Measurements from ENCODE around the gene CA5A. TPM values are rescaled to one million over a fixed set of nuclear protein-coding genes. Genes with fewer than 3 reads are reported as not detected.

The CA5A gene
- total and polyA plus RNA-seq, 9 of the 15 experiments (the other 6 are each of a cell fraction or from before 2014, with no cell fraction given): not detected

DNA sequence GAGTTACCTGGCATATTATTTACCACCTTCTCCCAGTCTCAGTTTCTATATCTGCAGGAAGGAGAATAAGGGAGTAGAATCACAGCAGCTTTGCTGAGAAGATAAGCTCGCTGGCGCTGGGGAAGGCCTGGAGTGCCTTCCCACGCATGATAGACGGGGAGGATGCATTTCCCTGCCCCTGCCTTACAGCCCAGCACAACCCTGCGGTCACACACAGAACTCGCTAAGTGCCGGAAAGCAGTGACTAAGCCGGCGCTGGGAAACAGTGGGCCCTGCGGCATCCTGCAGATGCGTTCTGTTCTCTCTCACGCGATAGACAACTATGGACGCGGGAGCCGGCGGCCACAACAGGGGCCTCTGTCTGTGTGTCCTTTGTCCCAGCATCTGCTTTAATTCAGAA, 4.8 kb downstream of the CA5A start (continued):
- TF ChIP-seq, protein P1, sequence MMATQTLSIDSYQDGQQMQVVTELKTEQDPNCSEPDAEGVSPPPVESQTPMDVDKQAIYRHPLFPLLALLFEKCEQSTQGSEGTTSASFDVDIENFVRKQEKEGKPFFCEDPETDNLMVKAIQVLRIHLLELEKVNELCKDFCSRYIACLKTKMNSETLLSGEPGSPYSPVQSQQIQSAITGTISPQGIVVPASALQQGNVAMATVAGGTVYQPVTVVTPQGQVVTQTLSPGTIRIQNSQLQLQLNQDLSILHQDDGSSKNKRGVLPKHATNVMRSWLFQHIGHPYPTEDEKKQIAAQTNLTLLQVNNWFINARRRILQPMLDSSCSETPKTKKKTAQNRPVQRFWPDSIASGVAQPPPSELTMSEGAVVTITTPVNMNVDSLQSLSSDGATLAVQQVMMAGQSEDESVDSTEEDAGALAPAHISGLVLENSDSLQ (IDR thresholded peaks at IDR 0.05): peak; percentile 59
- TF ChIP-seq TAF7 (tag; IDR thresholded peaks at IDR 0.05) (no peak), NR1H2 (CRISPR knock-in tag; IDR thresholded peaks at IDR 0.05) (no peak), SRF (CRISPR knock-in tag; IDR thresholded peaks at IDR 0.05) (no peak), BRD9 (IDR thresholded peaks at IDR 0.05; ENCODE audit: low read depth, partially characterized antibody) (no peak), ZNF778 (CRISPR knock-in tag; IDR thresholded peaks at IDR 0.05) (no peak), RHOXF2B (CRISPR knock-in tag; conservative IDR thresholded peaks at IDR 0.05) (no peak), HMG20A (CRISPR knock-in tag; conservative IDR thresholded peaks at IDR 0.05) (no peak), SPI1 (IDR thresholded peaks at IDR 0.05; ENCODE audit: borderline replicate concordance, low read depth, low read length) (no peak), ZZZ3 (IDR thresholded peaks at IDR 0.05) (no peak), SOX6 (IDR thresholded peaks at IDR 0.05) (peak; percentile 30; the same call in 1 of the 2 replicates), SMAD1 (IDR thresholded peaks at IDR 0.05; ENCODE audit: low read depth, low read length, partially characterized antibody) (no peak), ILK (tag; IDR thresholded peaks at IDR 0.05; ENCODE audit: borderline replicate concordance, low read depth) (no peak), ZNF263 (CRISPR knock-in tag; IDR thresholded peaks at IDR 0.05; ENCODE audit: borderline replicate concordance) (no peak), MTA2 (IDR thresholded peaks at IDR 0.05; ENCODE audit: low read depth) (0 out of 2 replicates have a peak, but pooled peaks have one; percentile 25)
- TF ChIP-seq, protein P2, sequence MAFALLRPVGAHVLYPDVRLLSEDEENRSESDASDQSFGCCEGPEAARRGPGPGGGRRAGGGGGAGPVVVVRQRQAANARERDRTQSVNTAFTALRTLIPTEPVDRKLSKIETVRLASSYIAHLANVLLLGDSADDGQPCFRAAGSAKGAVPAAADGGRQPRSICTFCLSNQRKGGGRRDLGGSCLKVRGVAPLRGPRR (CRISPR knock-in tag; IDR thresholded peaks at IDR 0.05): no peak
- TF ChIP-seq, protein P3, sequence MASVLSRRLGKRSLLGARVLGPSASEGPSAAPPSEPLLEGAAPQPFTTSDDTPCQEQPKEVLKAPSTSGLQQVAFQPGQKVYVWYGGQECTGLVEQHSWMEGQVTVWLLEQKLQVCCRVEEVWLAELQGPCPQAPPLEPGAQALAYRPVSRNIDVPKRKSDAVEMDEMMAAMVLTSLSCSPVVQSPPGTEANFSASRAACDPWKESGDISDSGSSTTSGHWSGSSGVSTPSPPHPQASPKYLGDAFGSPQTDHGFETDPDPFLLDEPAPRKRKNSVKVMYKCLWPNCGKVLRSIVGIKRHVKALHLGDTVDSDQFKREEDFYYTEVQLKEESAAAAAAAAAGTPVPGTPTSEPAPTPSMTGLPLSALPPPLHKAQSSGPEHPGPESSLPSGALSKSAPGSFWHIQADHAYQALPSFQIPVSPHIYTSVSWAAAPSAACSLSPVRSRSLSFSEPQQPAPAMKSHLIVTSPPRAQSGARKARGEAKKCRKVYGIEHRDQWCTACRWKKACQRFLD (CRISPR knock-in tag; IDR thresholded peaks at IDR 0.05): no peak
- TF ChIP-seq, protein P4, sequence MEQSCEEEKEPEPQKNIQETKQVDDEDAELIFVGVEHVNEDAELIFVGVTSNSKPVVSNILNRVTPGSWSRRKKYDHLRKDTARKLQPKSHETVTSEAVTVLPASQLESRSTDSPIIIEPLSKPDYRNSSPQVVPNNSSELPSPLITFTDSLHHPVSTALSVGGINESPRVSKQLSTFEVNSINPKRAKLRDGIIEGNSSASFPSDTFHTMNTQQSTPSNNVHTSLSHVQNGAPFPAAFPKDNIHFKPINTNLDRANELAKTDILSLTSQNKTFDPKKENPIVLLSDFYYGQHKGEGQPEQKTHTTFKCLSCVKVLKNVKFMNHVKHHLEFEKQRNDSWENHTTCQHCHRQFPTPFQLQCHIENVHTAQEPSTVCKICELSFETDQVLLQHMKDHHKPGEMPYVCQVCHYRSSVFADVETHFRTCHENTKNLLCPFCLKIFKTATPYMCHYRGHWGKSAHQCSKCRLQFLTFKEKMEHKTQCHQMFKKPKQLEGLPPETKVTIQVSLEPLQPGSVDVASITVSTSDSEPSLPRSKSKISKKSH (CRISPR knock-in tag; IDR thresholded peaks at IDR 0.05): no peak
- TF ChIP-seq, protein P5, sequence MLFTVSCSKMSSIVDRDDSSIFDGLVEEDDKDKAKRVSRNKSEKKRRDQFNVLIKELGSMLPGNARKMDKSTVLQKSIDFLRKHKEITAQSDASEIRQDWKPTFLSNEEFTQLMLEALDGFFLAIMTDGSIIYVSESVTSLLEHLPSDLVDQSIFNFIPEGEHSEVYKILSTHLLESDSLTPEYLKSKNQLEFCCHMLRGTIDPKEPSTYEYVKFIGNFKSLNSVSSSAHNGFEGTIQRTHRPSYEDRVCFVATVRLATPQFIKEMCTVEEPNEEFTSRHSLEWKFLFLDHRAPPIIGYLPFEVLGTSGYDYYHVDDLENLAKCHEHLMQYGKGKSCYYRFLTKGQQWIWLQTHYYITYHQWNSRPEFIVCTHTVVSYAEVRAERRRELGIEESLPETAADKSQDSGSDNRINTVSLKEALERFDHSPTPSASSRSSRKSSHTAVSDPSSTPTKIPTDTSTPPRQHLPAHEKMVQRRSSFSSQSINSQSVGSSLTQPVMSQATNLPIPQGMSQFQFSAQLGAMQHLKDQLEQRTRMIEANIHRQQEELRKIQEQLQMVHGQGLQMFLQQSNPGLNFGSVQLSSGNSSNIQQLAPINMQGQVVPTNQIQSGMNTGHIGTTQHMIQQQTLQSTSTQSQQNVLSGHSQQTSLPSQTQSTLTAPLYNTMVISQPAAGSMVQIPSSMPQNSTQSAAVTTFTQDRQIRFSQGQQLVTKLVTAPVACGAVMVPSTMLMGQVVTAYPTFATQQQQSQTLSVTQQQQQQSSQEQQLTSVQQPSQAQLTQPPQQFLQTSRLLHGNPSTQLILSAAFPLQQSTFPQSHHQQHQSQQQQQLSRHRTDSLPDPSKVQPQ (CRISPR knock-in tag; IDR thresholded peaks at IDR 0.05; ENCODE audit: borderline replicate concordance): no peak
- TF ChIP-seq, protein P6, sequence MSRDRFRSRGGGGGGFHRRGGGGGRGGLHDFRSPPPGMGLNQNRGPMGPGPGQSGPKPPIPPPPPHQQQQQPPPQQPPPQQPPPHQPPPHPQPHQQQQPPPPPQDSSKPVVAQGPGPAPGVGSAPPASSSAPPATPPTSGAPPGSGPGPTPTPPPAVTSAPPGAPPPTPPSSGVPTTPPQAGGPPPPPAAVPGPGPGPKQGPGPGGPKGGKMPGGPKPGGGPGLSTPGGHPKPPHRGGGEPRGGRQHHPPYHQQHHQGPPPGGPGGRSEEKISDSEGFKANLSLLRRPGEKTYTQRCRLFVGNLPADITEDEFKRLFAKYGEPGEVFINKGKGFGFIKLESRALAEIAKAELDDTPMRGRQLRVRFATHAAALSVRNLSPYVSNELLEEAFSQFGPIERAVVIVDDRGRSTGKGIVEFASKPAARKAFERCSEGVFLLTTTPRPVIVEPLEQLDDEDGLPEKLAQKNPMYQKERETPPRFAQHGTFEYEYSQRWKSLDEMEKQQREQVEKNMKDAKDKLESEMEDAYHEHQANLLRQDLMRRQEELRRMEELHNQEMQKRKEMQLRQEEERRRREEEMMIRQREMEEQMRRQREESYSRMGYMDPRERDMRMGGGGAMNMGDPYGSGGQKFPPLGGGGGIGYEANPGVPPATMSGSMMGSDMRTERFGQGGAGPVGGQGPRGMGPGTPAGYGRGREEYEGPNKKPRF (IDR thresholded peaks at IDR 0.05; ENCODE audit: low read depth, low read length): no peak

All from K562 (cell line).